Kidney epithelial cell (primary cell): ENCODE measurements around the gene SH3GLB2. TPM values are rescaled to one million over a fixed set of nuclear protein-coding genes. Genes with fewer than 3 reads are reported as not detected.
"Not testable (repeated sequence)": the region's sequence is repeated elsewhere in the genome, so short reads cannot be mapped to it uniquely, and the experiment has no call there.

Experiments
- DNase-seq: peaks from one replicate; pipeline ENCODE4 v3.0.0-alpha.2; 2010; ENCODE audit warnings: low read depth
- H3K27me3 ChIP-seq: 2 replicates; pipeline ENCODE4 v1.6.0; 2011; ENCODE audit warnings: low read length; ENCODE audit not compliant: control insufficient read depth, insufficient read depth
- H3K36me3 ChIP-seq: 2 replicates; pipeline ENCODE4 v1.5.1; 2011; ENCODE audit warnings: low read length; ENCODE audit not compliant: control insufficient read depth, insufficient read depth
- H3K4me3 ChIP-seq: 2 replicates; pipeline ENCODE4 v1.5.1; 2011; ENCODE audit warnings: low read depth, mild to moderate bottlenecking, control low read depth, low read length
- total RNA-seq: library from RNA; depleted of rRNA; stranded (reverse); fragments of >200 nt; gene quantifications from 2 replicates; pipeline ENCODE4 v1.2.3, GENCODE V29; 2015
- TF ChIP-seq, protein P1 (sequence below): IDR thresholded peaks from 2 replicates; pipeline ENCODE4 v1.5.1; 2011; ENCODE audit warnings: mild to moderate bottlenecking, moderate library complexity, low read length, control low read depth, inconsistent platforms; ENCODE audit not compliant: insufficient read depth, poor library complexity, severe bottlenecking

SH3GLB2 gene
- total RNA-seq, 1 donor from 2014 or later: 101 TPM

DNA sequence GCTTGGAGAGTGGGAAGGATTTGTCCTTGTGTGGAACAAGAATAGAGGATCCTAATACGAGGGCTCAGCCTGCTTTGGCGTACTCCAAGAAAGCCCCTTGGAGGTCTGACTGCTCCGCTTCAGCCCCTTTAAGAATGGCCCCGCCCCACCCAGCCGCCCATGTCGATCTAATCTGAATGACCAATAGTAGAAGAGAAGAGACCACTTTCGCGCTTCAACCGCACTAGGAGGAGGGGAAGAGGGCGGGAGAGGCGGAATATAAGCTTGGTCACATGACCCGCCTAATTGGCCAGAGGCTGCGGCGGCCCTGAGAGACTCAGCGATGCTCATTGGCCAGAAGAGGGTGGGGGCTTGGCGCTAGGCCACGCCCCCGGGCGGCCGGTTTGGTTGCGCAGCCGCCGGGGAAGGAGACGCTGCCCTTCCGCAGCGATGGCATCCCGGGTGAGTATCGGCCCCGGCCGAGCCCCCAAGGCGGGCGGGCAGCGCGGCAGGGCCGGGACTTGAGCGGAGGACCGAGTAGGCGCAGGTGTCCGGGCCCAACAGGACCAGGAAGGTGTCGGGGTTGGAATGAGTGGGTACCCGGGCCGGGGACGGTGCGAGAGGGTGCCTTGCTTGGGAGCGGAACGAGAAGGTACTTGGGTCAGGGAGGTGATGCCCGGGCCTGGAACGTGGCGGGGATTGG, 8.3 kb upstream of the SH3GLB2 start, which contains the start of gene MIGA2:
MIGA2 (plus strand) TSS at position 386 of the 682 bp plus-strand sequence. CDS start 3,969 bp downstream, outside the sequence.
- Histone ChIP-seq H3K36me3 (no peaks in the 10 kb centered on the region), H3K4me3 (peak within 1 kb of the TSS; percentile 99), H3K27me3 (no peaks in the 10 kb centered on the region)
- TF ChIP-seq, protein P1, sequence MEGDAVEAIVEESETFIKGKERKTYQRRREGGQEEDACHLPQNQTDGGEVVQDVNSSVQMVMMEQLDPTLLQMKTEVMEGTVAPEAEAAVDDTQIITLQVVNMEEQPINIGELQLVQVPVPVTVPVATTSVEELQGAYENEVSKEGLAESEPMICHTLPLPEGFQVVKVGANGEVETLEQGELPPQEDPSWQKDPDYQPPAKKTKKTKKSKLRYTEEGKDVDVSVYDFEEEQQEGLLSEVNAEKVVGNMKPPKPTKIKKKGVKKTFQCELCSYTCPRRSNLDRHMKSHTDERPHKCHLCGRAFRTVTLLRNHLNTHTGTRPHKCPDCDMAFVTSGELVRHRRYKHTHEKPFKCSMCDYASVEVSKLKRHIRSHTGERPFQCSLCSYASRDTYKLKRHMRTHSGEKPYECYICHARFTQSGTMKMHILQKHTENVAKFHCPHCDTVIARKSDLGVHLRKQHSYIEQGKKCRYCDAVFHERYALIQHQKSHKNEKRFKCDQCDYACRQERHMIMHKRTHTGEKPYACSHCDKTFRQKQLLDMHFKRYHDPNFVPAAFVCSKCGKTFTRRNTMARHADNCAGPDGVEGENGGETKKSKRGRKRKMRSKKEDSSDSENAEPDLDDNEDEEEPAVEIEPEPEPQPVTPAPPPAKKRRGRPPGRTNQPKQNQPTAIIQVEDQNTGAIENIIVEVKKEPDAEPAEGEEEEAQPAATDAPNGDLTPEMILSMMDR: no peak
- peak; percentile 97 for DNase-seq

DNA sequence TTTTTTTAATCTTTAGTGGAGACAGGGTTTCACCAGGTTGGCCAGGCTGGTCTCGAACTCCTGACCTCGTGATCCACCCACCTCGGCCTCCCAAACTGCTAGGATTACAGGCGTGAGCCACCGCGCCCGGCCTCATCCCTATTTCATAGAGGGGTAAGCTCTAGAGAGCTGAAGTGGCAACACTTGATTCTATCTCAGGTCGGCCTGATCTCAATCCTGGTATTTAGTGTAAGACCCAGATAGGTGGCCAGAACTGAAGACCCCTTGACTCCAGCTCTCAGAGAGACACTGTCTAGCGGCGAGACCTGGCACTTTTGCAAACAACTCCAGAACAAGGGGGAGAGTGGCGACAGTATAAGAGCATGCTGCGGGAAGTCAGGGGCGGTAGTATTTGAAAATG, 7.7 kb upstream of the SH3GLB2 start:
- H3K27me3 ChIP-seq, H3K36me3 ChIP-seq, DNase-seq: not testable (repeated sequence)
- peak overlapping the region; percentile 25 for H3K4me3 ChIP-seq

DNA sequence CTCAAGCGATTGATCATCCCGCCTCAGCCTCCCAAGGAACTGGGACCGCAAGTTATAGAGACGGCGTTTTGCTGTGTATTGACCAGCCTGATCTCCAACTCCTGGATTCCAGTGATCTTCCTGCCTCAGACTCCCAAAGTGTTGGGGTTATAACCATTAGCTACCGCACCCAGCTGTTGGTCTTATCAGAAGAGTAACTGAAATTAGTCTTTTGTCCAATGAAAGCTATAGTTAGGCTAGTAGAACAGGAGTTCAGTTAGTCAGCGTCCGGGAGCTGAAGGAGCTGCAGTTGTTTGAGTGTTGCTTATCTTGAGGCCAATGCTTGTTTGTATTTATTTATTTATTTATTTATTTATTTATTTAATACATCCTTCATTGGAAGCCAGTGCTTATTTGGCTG, 5.1 kb upstream of the SH3GLB2 start:
- DNase-seq: no peak
- TF ChIP-seq, protein P1: no peak
- Histone ChIP-seq H3K4me3 (no peak overlapping the region), H3K27me3 (no peaks in the 10 kb centered on the region), H3K36me3 (no peaks in the 10 kb centered on the region)

DNA sequence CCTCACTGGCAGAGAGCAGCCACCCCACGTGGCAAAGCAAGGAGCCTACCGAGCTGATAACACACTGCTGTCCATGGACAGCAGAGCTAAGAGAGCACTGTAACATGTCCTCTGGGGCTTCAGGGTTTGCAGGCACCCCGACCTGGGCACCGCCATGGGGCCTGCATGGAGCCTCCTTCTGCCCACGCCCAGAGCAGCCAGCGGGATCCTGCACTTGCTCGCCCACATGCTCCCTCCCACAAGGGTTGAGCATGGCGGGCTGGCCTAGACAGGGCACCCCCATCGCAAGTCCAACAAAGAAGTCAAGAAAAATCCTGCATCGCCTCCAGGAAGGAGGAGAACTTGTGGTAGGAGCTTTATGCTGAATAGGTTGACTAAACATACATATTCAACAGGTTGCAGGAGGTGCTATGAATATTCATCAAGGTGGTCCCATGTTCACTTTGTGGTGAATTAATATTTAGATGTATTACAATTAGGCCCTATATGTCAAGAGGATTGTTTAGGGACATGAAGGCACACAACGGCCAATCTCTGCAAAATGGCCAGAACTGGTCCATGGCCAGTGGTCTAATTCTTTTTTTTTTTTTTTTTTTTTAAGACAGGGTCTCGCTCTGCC, 4.5 kb upstream of the SH3GLB2 start:
- Histone ChIP-seq H3K4me3 (no peak overlapping the region), H3K27me3 (no peaks in the 10 kb centered on the region), H3K36me3 (no peaks in the 10 kb centered on the region)
- DNase-seq: no peak
- TF ChIP-seq, protein P1: no peak

DNA sequence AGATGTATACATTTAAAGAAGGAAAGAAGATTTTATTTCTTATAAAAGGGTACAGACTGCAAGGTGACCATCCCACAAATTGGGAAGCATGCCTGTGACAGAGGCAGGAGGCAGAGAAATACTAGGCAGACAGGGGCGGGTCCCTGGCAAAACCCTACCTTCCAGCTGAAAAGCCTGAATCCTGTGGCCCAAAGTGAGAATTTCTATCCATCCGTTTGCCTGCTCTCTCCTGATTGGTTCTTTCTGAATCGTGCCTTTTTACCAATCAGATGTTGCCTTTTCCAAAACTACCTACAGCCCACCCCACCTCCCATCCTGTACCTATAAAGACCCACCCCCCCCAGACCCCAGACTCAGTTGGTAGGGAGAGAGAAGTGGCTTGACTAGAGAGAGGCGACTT, 3.4 kb upstream of the SH3GLB2 start:
- TF ChIP-seq, protein P1: no peak
- H3K36me3 ChIP-seq: no peaks in the 10 kb centered on the region
- DNase-seq: no peak
- H3K4me3 ChIP-seq: no peak overlapping the region
- H3K27me3 ChIP-seq: no peaks in the 10 kb centered on the region

DNA sequence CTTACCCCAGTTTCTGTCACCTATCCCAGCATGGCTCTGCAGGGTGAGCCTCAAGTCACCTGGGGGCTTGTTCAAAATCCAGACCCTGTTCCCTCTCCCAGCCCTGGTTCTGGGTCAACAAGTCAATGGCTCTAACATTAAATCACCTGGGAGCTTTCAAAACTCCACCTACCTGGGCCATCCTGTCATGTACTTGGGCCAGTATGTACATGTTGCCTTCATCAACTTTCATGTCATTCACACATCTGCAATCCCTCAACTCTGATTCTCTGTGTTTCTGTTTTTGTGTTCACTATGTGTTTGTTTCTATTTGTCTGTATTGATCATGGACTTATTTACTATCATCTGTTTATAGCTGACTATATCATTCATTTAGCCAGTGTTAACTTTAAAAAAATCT, 2.1 kb upstream of the SH3GLB2 start:
- Histone ChIP-seq H3K36me3 (no peaks in the 10 kb centered on the region), H3K4me3 (no peak overlapping the region), H3K27me3 (no peaks in the 10 kb centered on the region)
- TF ChIP-seq, protein P1: no peak
- DNase-seq: no peak
